GM18907 (cell line): Measurements from ENCODE around the gene PPARG.

Source experiments
- ATAC-seq: cut with Tn5 transposase; IDR thresholded peaks from one replicate; pipeline ENCODE4 v1.9.1; 2021; ENCODE audit warnings: mild to moderate bottlenecking, moderate library complexity; ENCODE audit not compliant: unreplicated experiment

Gene PPARG

GRCh38 chr3:12309716-12310115 lies 20.8 kb downstream of the PPARG start:
- ATAC-seq = no peak

- ATAC-seq = no peak
Measured at GRCh38 chr3:12312010-12312409, 23.1 kb downstream of the PPARG start.

GRCh38 chr3:12313519-12313918 lies 24.6 kb downstream of the PPARG start:
- no peak for ATAC-seq

GRCh38 chr3:12316253-12316652 lies 27.4 kb downstream of the PPARG start:
- ATAC-seq = no peak

- ATAC-seq = peak; percentile 83
Measured at GRCh38 chr3:12316729-12317351, 28.0 kb downstream of the PPARG start.

GRCh38 chr3:12317914-12318313 lies 29.0 kb downstream of the PPARG start:
- no peak for ATAC-seq

- ATAC-seq = no peak
Measured at GRCh38 chr3:12318758-12319621, 30.1 kb downstream of the PPARG start.

GRCh38 chr3:12321015-12321414 lies 32.1 kb downstream of the PPARG start:
- no peak for ATAC-seq

- no peak for ATAC-seq
Measured at GRCh38 chr3:12323237-12323636, 34.4 kb downstream of the PPARG start.

- no peak for ATAC-seq
Measured at GRCh38 chr3:12325586-12326515, 37.0 kb downstream of the PPARG start.

- no peak for ATAC-seq
Measured at GRCh38 chr3:12327021-12327420, 38.2 kb downstream of the PPARG start.

- no peak for ATAC-seq
Measured at GRCh38 chr3:12328132-12328836, 39.4 kb downstream of the PPARG start.

GRCh38 chr3:12328837-12329462 lies 40.1 kb downstream of the PPARG start:
- no peak for ATAC-seq

- no peak for ATAC-seq
Measured at GRCh38 chr3:12334786-12335185, 45.9 kb downstream of the PPARG start.

GRCh38 chr3:12335421-12335820 lies 46.6 kb downstream of the PPARG start:
- ATAC-seq = no peak

GRCh38 chr3:12336099-12336498 lies 47.2 kb downstream of the PPARG start:
- ATAC-seq = no peak

- ATAC-seq = no peak
Measured at GRCh38 chr3:12338595-12339546, 50.0 kb downstream of the PPARG start.

- ATAC-seq = no peak
Measured at GRCh38 chr3:12339701-12340480, 51.0 kb downstream of the PPARG start.
